Neural progenitor cell (in vitro differentiated cells): Measurements from ENCODE around the gene RPL27. TPM values are rescaled to one million over a fixed set of nuclear protein-coding genes. Genes with fewer than 3 reads are reported as not detected.
"Not testable (repeated sequence)": the region's sequence is repeated elsewhere in the genome, so short reads cannot be mapped to it uniquely, and the experiment has no call there.

ENCODE experiments used
- DNase-seq: peaks from one replicate; pipeline ENCODE4 v3.0.0-alpha.2; 2016; ENCODE audit warnings: low spot score
- H2AFZ ChIP-seq: fragments of 200-600 bp; sonication (generic); replicated peaks from 2 replicates; pipeline ENCODE4 v1.6.1; 2016; ENCODE audit warnings: antibody characterized with exemption
- H3F3A ChIP-seq: fragments of 200-600 bp; sonication (generic); 2 replicates; pipeline ENCODE4 v1.6.1; 2016; ENCODE audit warnings: antibody characterized with exemption, low read depth
- H3K27ac ChIP-seq: fragments of 200-600 bp; sonication (generic); 2 replicates; pipeline ENCODE4 v1.5.1; 2016; ENCODE audit warnings: mild to moderate bottlenecking
- H3K27me3 ChIP-seq: fragments of 200-600 bp; sonication (generic); 2 replicates; pipeline ENCODE4 v1.6.1; 2016; ENCODE audit warnings: mild to moderate bottlenecking, moderate library complexity
- H3K36me3 ChIP-seq: fragments of 200-600 bp; sonication (generic); 2 replicates; pipeline ENCODE4 v1.5.1; 2016
- H3K4me1 ChIP-seq: fragments of 200-600 bp; sonication (generic); 2 replicates; pipeline ENCODE4 v1.6.1; 2016; ENCODE audit warnings: mixed run types
- H3K4me2 ChIP-seq: fragments of 200-600 bp; sonication (generic); 2 replicates; pipeline ENCODE4 v1.6.1; 2016
- H3K4me3 ChIP-seq: fragments of 200-600 bp; sonication (generic); 2 replicates; pipeline ENCODE4 v1.5.1; 2016
- H3K79me2 ChIP-seq: fragments of 200-600 bp; sonication (generic); 2 replicates; pipeline ENCODE4 v1.6.1; 2016; ENCODE audit warnings: low read depth
- H3K9ac ChIP-seq: fragments of 200-600 bp; sonication (generic); 2 replicates; pipeline ENCODE4 v1.6.1; 2016
- H3K9me3 ChIP-seq: fragments of 200-600 bp; sonication (generic); 2 replicates; pipeline ENCODE4 v1.5.1; 2016; ENCODE audit warnings: low read depth
- H4K20me1 ChIP-seq: fragments of 200-600 bp; sonication (generic); 2 replicates; pipeline ENCODE4 v1.6.1; 2016; ENCODE audit warnings: low read depth
- H3K27ac Mint-ChIP-seq: 3 replicates; pipeline ENCODE4 v1.8.0; 2021; ENCODE audit warnings: mixed read lengths
- H3K27me3 Mint-ChIP-seq: 2 replicates; pipeline ENCODE4 v1.8.0; 2022; ENCODE audit warnings: low read depth, mild to moderate bottlenecking, inconsistent platforms, moderate library complexity, mixed read lengths; ENCODE audit not compliant: insufficient read depth
- H3K36me3 Mint-ChIP-seq: 3 replicates; pipeline ENCODE4 v1.8.0; 2021; ENCODE audit warnings: mixed read lengths
- H3K4me1 Mint-ChIP-seq: 3 replicates; pipeline ENCODE4 v1.8.0; 2021; ENCODE audit warnings: mixed read lengths
- H3K4me3 Mint-ChIP-seq: 3 replicates; pipeline ENCODE4 v1.8.0; 2021; ENCODE audit warnings: mild to moderate bottlenecking, moderate library complexity, mixed read lengths
- H3K9me3 Mint-ChIP-seq: 3 replicates; pipeline ENCODE4 v1.8.0; 2020; ENCODE audit warnings: mixed read lengths
- CTCF ChIP-seq: fragments of 200-600 bp; sonication (generic); IDR thresholded peaks from 2 replicates; pipeline ENCODE4 v1.5.1; 2017; ENCODE audit warnings: antibody characterized with exemption, mild to moderate bottlenecking
- EZH2 ChIP-seq: fragments of 200-600 bp; sonication (generic); IDR thresholded peaks from 2 replicates; pipeline ENCODE4 v1.6.1; 2017; ENCODE audit warnings: antibody characterized with exemption, mild to moderate bottlenecking, moderate library complexity
- EZH2phosphoT487 ChIP-seq: fragments of 200-600 bp; sonication (generic); IDR thresholded peaks from 2 replicates; pipeline ENCODE4 v1.6.1; 2017; ENCODE audit warnings: antibody characterized with exemption
- total RNA-seq: library from RNA; depleted of rRNA; stranded (reverse); fragments of >200 nt; gene quantifications from 2 replicates; pipeline ENCODE4 v1.2.3, GENCODE V29; 2015; ENCODE audit warnings: low replicate concordance

RPL27 gene
- total RNA-seq, 1 donor from 2014 or later: 1,934 TPM

- no peaks in the 10 kb centered on the region for H3K36me3 ChIP-seq
Observed at GRCh38 chr17:42971589-42971988, 26.6 kb upstream of the RPL27 start.

GRCh38 chr17:42973323-42973722 lies 24.9 kb upstream of the RPL27 start:
- H3K27ac ChIP-seq, H3K27me3 Mint-ChIP-seq, H3K9ac ChIP-seq, H3K9me3 ChIP-seq, H3K4me3 Mint-ChIP-seq, H3K36me3 Mint-ChIP-seq, H3K9me3 Mint-ChIP-seq, H4K20me1 ChIP-seq, H3K4me2 ChIP-seq, H3F3A ChIP-seq, H3K27me3 ChIP-seq, H3K79me2 ChIP-seq, H3K36me3 ChIP-seq, H3K27ac Mint-ChIP-seq, H3K4me3 ChIP-seq, H3K4me1 ChIP-seq, H2AFZ ChIP-seq, H3K4me1 Mint-ChIP-seq, DNase-seq: not testable (repeated sequence)

More at GRCh38 chr17:42971589-42971988, 26.6 kb upstream of the RPL27 start:
- H3K4me1 Mint-ChIP-seq: no peaks in the 10 kb centered on the region
- no peak overlapping the region for H3K4me3 Mint-ChIP-seq
- no peak overlapping the region for H3K27ac ChIP-seq
- no peaks in the 10 kb centered on the region for H3K9me3 Mint-ChIP-seq
- no peak for DNase-seq
- H3K27me3 Mint-ChIP-seq: no peaks in the 10 kb centered on the region
- peaks cover 15% of the 10 kb centered on the region for H3F3A ChIP-seq
- no peak overlapping the region for H3K27ac Mint-ChIP-seq
- no peaks in the 10 kb centered on the region for H3K4me1 ChIP-seq
- H3K79me2 ChIP-seq: no peaks in the 10 kb centered on the region
- H3K27me3 ChIP-seq: no peaks in the 10 kb centered on the region
- H3K4me3 ChIP-seq: no peak overlapping the region
- no peak overlapping the region for H3K9ac ChIP-seq
- no peaks in the 10 kb centered on the region for H4K20me1 ChIP-seq
- TF ChIP-seq EZH2phosphoT487 (no peak), CTCF (no peak), EZH2 (no peak)
- no peak overlapping the region for H2AFZ ChIP-seq
- no peaks in the 10 kb centered on the region for H3K36me3 Mint-ChIP-seq
- no peaks in the 10 kb centered on the region for H3K9me3 ChIP-seq
- H3K4me2 ChIP-seq: no peak overlapping the region

GRCh38 chr17:42975265-42975664 lies 23.0 kb upstream of the RPL27 start:
- no peak overlapping the region for H2AFZ ChIP-seq
- H3K4me3 ChIP-seq: no peak overlapping the region
- no peak overlapping the region for H3K27ac Mint-ChIP-seq
- peaks cover 9% of the 10 kb centered on the region for H3K4me1 Mint-ChIP-seq
- no peak for DNase-seq
- no peak for TF ChIP-seq EZH2
- TF ChIP-seq EZH2phosphoT487: no peak
- TF ChIP-seq CTCF: no peak
- no peaks in the 10 kb centered on the region for H3K9me3 Mint-ChIP-seq
- no peaks in the 10 kb centered on the region for H3K36me3 ChIP-seq
- H3K79me2 ChIP-seq: no peaks in the 10 kb centered on the region
- H3K4me1 ChIP-seq: peaks cover 7% of the 10 kb centered on the region
- H3K27ac ChIP-seq: no peak overlapping the region
- no peak overlapping the region for H3K4me2 ChIP-seq
- no peaks in the 10 kb centered on the region for H3K36me3 Mint-ChIP-seq
- H3F3A ChIP-seq: peaks cover 10% of the 10 kb centered on the region
- H3K4me3 Mint-ChIP-seq: no peak overlapping the region
- H3K9ac ChIP-seq: no peak overlapping the region
- no peaks in the 10 kb centered on the region for H4K20me1 ChIP-seq
- no peaks in the 10 kb centered on the region for H3K27me3 ChIP-seq
- H3K9me3 ChIP-seq: no peaks in the 10 kb centered on the region
- H3K27me3 Mint-ChIP-seq: peaks cover 4% of the 10 kb centered on the region

GRCh38 chr17:42975701-42976100 lies 22.5 kb upstream of the RPL27 start:
- peaks cover 10% of the 10 kb centered on the region for H3F3A ChIP-seq
- not testable (repeated sequence) for H3K27me3 Mint-ChIP-seq, H4K20me1 ChIP-seq, H2AFZ ChIP-seq, H3K79me2 ChIP-seq, H3K9me3 ChIP-seq, H3K36me3 Mint-ChIP-seq, DNase-seq, H3K4me2 ChIP-seq, H3K36me3 ChIP-seq, H3K9ac ChIP-seq, H3K27ac Mint-ChIP-seq, H3K4me3 ChIP-seq, H3K4me1 ChIP-seq, H3K27me3 ChIP-seq, H3K27ac ChIP-seq, H3K4me3 Mint-ChIP-seq, H3K9me3 Mint-ChIP-seq
- peaks cover 11% of the 10 kb centered on the region for H3K4me1 Mint-ChIP-seq
